Left ventricle myocardium inferior (tissue), 1 donor: ENCODE data around the gene TBC1D13. TPM values are rescaled to one million over a fixed set of nuclear protein-coding genes. Genes with fewer than 3 reads are reported as not detected.

Experiments used
- DNase-seq: peaks from one replicate; pipeline ENCODE4 v3.0.0-alpha.2; 2020
- H3K27ac ChIP-seq: fragments of 200-600 bp; replicated peaks from 2 replicates; pipeline ENCODE4 v1.8.0; 2021
- H3K27me3 ChIP-seq: fragments of 200-600 bp; 2 replicates; pipeline ENCODE4 v1.8.0; 2021; ENCODE audit warnings: low read depth
- H3K36me3 ChIP-seq: fragments of 200-600 bp; 2 replicates; pipeline ENCODE4 v1.8.0; 2021
- H3K4me1 ChIP-seq: fragments of 200-600 bp; 2 replicates; pipeline ENCODE4 v1.8.0; 2021
- H3K4me3 ChIP-seq: fragments of 200-600 bp; 2 replicates; pipeline ENCODE4 v1.8.0; 2021; ENCODE audit warnings: mild to moderate bottlenecking, moderate library complexity
- H3K9me3 ChIP-seq: fragments of 200-600 bp; replicated peaks from 2 replicates; pipeline ENCODE4 v1.8.0; 2021
- intact Hi-C: fragments of 100-400 bp; cut with micrococcal nuclease; formaldehyde crosslinking; loops from one replicate; pipeline ENCODE4 v1.11.0; 2022
- total RNA-seq: library from RNA; stranded (reverse); fragmentation: NEBNext Ultra II Directional; extraction: Animal tissue kit (Norgen Biotek cat#: 25700); gene quantifications from one replicate; pipeline ENCODE4 v1.2.1, GENCODE V29; 2021
- TF ChIP-seq, protein P1 (sequence below): fragments of 200-600 bp; IDR thresholded peaks from 2 replicates; pipeline ENCODE4 v1.8.0; 2021; ENCODE audit warnings: antibody characterized with exemption, mild to moderate bottlenecking, borderline replicate concordance
- donor health status: DM: no; HTN: yes; CAD: no; lungs with severe emphysema.

Gene TBC1D13
- total RNA-seq, 1 donor from 2014 or later = 17.9 TPM

GRCh38 chr9:128753627-128754026 lies 33.4 kb upstream of the TBC1D13 start:
- intact Hi-C loops = no loop called here
- H3K27me3 ChIP-seq = no peaks in the 10 kb centered on the region
- no peak overlapping the region for H3K27ac ChIP-seq
- peaks cover 56% of the 10 kb centered on the region for H3K36me3 ChIP-seq
- TF ChIP-seq, protein P1, sequence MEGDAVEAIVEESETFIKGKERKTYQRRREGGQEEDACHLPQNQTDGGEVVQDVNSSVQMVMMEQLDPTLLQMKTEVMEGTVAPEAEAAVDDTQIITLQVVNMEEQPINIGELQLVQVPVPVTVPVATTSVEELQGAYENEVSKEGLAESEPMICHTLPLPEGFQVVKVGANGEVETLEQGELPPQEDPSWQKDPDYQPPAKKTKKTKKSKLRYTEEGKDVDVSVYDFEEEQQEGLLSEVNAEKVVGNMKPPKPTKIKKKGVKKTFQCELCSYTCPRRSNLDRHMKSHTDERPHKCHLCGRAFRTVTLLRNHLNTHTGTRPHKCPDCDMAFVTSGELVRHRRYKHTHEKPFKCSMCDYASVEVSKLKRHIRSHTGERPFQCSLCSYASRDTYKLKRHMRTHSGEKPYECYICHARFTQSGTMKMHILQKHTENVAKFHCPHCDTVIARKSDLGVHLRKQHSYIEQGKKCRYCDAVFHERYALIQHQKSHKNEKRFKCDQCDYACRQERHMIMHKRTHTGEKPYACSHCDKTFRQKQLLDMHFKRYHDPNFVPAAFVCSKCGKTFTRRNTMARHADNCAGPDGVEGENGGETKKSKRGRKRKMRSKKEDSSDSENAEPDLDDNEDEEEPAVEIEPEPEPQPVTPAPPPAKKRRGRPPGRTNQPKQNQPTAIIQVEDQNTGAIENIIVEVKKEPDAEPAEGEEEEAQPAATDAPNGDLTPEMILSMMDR = no peak
- no peaks in the 10 kb centered on the region for H3K4me1 ChIP-seq
- no peak overlapping the region for H3K4me3 ChIP-seq
- DNase-seq = no peak
- no peaks in the 10 kb centered on the region for H3K9me3 ChIP-seq

DNA sequence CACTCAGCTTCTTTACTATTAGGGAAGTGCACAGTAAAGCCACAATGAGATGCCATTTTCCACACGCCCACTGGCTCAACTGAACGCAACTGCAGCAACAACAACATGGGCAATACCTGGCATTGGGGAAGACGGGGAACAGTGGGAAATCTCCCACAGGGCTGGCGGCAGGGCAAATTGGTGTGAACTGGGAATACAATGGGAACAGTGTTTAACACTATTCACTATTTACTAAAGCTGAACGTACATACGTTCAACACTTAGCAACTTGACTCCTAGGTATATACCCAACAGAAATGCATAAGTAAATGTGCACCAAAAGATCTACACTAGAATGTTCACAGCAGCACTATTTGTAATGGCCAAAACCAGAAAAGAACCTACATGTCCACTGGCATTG lies 29.5 kb upstream of the TBC1D13 start:
- H3K27ac ChIP-seq = no peak overlapping the region
- H3K9me3 ChIP-seq = no peaks in the 10 kb centered on the region
- H3K4me3 ChIP-seq = no peak overlapping the region
- H3K27me3 ChIP-seq = no peaks in the 10 kb centered on the region
- DNase-seq = no peak
- intact Hi-C loops = no loop called here
- TF ChIP-seq, protein P1 = no peak
- H3K4me1 ChIP-seq = peaks cover 1% of the 10 kb centered on the region
- peaks cover 32% of the 10 kb centered on the region for H3K36me3 ChIP-seq

- no peaks in the 10 kb centered on the region for H3K9me3 ChIP-seq
- H3K36me3 ChIP-seq = peaks cover 2% of the 10 kb centered on the region
- no peak for DNase-seq
- peaks cover 6% of the 10 kb centered on the region for H3K4me1 ChIP-seq
- no peaks in the 10 kb centered on the region for H3K27me3 ChIP-seq
- intact Hi-C loops = no loop called here
- TF ChIP-seq, protein P1 = no peak
- H3K4me3 ChIP-seq = no peak overlapping the region
- no peak overlapping the region for H3K27ac ChIP-seq
These were observed 24.2 kb upstream of the TBC1D13 start for GRCh38 chr9:128762671-128763449.

DNA sequence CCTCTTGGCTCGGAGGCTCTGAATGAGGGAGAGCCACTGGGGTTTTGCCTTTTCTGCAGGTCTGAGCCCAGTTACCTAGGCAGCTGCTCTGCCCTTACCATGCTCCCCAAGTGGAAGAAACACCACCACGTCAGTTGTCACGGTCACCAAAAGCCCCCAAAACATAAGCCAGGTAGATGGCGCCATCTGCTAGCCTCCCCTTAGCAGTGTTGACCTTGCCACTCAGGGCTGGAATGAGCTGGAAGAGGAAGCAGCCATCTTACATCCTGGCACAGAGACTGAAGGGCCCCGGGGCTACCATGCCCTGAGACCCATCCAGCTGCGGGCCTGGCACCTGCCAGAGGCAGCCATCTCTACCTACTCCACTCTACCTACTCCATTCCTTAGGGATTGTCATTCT lies 22.7 kb upstream of the TBC1D13 start:
- H3K27me3 ChIP-seq = no peaks in the 10 kb centered on the region
- intact Hi-C loops = no loop called here
- no peak overlapping the region for H3K4me3 ChIP-seq
- H3K27ac ChIP-seq = no peak overlapping the region
- no peaks in the 10 kb centered on the region for H3K9me3 ChIP-seq
- DNase-seq = no peak
- peaks cover 16% of the 10 kb centered on the region for H3K4me1 ChIP-seq
- TF ChIP-seq, protein P1 = no peak
- peaks cover 2% of the 10 kb centered on the region for H3K36me3 ChIP-seq

DNA sequence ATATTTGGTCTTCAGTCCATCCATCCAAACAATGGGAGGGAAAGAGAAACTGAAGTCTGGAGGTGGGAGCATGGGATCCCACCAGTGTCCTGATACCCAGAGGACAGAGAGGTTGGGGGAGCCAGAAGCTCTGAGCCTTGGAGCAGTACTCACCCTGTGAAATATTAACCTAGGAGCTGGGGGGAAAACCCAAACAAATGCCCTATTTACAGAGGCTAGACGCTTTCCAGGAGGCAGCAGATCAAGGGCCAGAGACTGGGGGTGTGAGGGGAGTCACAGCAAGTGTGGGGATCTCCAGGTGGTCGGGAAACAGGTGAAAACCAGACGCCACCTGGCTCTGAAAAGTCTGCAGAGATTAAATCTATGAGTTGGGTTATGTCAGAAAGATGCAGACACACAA lies 21.6 kb upstream of the TBC1D13 start:
- TF ChIP-seq, protein P1 = no peak
- no peak overlapping the region for H3K27ac ChIP-seq
- DNase-seq = no peak
- H3K9me3 ChIP-seq = no peaks in the 10 kb centered on the region
- H3K27me3 ChIP-seq = no peaks in the 10 kb centered on the region
- no peaks in the 10 kb centered on the region for H3K36me3 ChIP-seq
- intact Hi-C loops = no loop called here
- peaks cover 27% of the 10 kb centered on the region for H3K4me1 ChIP-seq
- no peak overlapping the region for H3K4me3 ChIP-seq
